Umbilical cord (tissue), 2 donors: ENCODE results near the gene PLCB3. TPM values are rescaled to one million over a fixed set of nuclear protein-coding genes. Genes with fewer than 3 reads are reported as not detected.

Source experiments
- DNase-seq: peaks from one replicate; pipeline ENCODE4 v3.0.0-alpha.2; 2015; ENCODE audit warnings: low spot score
- total RNA-seq: library from RNA; depleted of rRNA; stranded (reverse); fragments of >200 nt; gene quantifications from one replicate; pipeline ENCODE4 v1.2.3, GENCODE V29; 2014; ENCODE audit warnings: low replicate concordance; ENCODE audit not compliant: insufficient read depth

PLCB3 gene
- total RNA-seq, 1 donor from 2014 or later: 17.6 TPM

DNA sequence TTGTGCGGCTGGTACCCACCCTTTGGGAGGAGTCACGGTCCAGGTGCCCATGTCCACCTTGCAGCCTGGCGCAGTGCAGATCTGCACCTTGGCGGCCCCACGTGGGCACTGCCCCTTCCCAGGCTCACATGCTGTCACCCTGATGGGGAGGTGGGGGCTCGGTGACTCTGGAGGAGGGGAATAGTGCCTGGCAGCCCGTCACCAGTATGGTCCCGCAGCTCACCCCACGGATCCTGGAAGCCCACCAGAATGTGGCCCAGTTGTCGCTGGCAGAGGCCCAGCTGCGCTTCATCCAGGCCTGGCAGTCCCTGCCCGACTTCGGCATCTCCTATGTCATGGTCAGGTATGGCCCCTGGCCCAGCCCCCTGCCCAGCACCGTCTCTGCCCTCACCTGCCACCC, 30.5 kb upstream of the PLCB3 start:
- DNase-seq: no peak

DNA sequence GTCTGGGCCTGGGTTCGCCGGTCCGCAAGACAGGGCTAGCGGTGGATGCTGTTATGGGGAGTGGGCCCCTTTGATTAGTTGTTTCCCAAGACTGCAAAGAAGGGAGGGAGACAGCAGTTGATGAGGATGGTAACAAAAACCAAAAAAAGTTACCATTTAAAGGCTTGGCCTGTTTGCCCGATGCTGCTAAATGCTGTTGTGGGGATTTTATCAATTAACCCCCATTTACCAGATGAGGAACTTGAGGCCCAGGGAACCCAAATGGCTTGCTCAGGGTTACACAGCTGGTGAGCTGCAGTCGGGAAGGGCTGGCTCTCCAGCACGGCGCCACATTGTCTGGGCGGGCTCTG, 28.7 kb upstream of the PLCB3 start:
- no peak for DNase-seq

DNA sequence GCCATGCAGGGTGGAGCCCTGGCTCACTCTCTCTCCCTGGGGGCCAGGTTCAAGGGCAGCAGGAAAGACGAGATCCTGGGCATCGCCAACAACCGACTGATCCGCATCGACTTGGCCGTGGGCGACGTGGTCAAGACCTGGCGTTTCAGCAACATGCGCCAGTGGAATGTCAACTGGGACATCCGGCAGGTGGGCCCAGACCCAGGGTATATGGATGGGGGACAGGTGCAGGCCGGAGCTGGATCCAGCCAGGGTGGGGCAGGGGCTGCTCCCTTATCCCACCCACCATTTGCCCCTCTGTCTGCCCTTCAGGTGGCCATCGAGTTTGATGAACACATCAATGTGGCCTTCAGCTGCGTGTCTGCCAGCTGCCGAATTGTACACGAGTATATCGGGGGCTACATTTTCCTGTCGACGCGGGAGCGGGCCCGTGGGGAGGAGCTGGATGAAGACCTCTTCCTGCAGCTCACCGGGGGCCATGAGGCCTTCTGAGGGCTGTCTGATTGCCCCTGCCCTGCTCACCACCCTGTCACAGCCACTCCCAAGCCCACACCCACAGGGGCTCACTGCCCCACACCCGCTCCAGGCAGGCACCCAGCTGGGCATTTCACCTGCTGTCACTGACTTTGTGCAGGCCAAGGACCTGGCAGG, 28.2 kb upstream of the PLCB3 start:
- no peak for DNase-seq

DNA sequence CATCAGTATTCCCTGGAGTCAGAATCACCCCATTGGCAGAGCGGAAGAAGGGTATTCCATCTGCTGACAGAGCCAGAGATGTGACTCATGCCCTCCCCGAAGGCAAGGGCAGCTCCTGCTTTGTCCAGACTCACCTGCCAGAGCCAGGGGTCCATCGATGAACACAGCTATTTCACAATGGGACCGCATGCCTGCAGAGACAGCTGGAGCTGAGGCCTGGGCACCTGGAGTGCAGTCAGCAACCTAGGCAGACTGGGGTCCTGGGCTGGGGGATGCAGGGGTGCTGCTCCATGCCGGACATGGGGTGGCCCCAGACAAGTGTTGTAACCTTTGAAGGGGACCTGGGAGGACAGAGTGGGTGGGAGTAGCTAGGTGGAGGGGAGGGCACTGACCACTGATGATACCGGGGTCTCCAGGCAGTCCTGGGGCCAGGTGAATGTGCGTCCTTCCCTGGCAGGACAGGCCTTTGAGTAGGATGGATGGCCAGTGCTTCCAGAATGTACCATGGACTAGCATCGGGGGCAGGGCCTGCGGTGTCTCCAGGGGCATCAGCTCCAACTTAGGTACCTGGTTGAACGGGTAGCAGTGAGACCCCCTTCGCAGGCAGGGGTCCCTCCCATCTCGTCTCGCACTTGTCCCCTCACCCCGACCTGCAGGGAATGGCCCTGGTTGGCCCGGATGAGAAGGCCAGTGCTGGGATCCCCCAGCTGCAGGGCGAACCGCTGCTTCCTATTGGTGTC, 27.0 kb upstream of the PLCB3 start:
- no peak for DNase-seq

DNA sequence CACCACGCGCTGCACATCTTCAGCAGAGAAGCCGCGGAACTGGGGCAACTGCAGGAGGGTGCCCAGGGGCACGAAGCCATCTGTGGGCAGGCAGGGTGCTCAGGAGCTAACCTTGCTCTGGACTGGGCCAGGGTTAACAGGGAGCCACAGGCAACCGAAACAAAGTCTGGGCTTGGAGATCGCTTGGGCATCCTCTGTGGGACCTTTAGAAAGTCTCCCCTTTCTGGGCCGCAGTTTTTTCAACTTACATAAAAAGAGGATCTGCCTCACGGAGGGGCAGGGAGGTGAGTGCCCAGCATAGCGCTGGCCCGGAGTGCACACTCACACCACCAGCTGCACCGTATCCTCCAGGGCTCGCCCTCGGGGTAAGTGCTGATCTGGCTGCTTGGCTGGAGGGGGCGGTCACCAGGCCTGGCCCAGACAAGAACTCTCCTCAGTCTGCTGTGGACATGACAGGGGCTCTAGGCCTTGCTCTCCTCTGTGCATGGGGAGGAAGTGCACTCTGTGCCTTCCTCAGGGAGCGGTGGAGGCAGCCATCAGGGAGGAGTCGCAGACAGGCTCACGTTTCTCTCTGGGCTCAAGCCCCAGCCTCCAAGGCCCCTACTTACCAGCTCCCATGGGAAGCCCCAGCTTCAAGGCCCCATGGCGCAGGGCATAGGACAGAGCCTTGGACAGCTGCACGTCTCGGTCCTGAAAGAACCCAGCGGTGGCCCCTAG, 26.3 kb upstream of the PLCB3 start:
- no peak for DNase-seq

DNA sequence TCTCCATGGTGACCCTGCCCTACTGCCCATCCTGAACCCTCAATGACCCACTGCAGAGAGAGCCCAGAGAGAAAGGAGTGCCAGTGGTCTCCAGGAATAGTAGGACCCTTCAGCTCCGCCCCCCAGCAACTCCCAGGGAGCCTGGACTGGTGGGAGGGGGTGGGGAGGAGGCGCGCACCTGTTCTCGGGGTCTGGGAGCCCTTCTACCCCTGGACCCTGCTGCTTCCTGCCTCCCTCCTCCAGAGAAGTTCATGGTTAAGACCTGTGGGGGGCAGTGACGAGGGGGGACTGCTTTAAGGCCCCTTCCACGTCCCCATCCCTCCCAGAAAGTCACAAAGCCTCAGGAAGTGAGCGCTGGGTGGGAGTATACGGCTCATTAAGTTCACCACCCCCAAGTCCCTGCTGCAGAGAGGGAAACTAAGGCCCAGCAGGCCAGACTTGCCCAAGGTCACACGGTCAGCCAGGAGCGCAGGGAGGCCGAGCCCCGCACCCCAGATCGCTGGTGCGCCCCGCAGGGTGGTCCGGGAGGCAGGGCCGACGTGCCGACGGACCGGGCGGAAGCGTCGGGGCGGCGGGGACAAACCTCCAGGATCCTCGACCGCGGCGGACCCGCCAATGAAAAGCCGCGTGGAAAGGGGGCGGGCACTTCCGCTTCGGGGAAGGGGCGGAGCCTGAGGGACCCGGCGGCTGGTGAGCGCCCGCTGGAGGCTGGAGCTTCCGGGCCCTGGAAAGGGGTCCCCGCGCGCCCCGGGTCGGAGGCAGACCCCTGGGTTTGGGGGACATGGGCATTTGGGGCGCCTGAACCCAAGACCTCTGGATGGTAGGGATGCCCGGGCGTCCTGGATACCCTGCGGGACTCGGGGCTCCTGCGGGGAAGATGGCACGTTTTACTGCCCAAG, 25.5 kb upstream of the PLCB3 start, which contains the start of the genes NUDT22 and TRPT1:
Gene NUDT22 (plus strand): TSS at position 667 of the 899 bp plus-strand sequence. CDS start 379 bp downstream, outside the sequence.
Gene TRPT1 (minus strand): TSS at position 579 of the 899 bp plus-strand sequence. CDS start 326 bp downstream, at position 253.
- peak; percentile 90 for DNase-seq

DNA sequence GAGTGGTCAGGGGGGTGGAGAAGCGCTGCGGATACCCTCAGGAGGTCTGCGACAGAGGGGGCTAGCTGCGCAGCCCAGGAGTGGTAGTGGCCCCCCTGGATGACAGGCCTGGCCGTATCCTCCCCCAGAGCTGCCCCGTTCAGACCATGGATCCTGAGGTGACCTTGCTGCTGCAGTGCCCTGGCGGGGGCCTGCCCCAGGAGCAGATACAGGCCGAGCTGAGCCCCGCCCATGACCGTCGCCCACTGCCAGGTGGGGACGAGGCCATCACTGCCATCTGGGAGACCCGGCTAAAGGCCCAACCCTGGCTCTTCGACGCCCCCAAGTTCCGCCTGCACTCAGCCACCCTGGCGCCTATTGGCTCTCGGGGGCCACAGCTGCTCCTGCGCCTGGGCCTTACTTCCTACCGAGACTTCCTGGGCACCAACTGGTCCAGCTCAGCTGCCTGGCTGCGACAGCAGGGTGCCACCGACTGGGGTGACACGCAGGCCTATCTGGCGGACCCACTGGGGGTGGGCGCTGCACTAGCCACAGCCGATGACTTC, 24.8 kb upstream of the PLCB3 start:
- DNase-seq: no peak

DNA sequence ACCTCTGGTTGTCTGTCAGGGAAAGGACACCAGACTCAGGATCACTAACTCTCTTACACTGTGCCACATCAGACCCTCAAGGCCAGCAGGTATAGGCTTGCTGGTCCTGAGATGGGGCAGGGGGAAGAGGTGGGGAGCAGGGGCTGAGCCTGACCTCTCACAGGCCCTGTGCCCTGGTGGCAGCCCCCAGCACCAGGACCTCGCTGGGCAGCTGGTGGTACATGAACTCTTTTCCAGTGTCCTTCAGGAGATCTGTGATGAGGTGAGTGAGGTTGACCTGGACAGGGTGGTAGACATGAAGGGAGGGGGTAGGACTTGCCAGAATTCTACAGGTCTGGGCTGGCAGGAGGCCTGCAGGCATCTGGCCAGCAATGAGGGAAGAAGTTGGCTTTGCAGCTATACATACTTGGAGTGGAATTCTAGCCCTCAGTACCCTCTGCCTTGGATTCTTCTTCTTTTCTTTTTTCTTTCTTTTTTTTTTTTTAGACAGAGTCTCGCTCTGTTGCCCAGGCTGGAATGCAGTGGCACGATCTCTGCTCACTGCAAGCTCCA, 23.8 kb upstream of the PLCB3 start:
- no peak for DNase-seq

DNA sequence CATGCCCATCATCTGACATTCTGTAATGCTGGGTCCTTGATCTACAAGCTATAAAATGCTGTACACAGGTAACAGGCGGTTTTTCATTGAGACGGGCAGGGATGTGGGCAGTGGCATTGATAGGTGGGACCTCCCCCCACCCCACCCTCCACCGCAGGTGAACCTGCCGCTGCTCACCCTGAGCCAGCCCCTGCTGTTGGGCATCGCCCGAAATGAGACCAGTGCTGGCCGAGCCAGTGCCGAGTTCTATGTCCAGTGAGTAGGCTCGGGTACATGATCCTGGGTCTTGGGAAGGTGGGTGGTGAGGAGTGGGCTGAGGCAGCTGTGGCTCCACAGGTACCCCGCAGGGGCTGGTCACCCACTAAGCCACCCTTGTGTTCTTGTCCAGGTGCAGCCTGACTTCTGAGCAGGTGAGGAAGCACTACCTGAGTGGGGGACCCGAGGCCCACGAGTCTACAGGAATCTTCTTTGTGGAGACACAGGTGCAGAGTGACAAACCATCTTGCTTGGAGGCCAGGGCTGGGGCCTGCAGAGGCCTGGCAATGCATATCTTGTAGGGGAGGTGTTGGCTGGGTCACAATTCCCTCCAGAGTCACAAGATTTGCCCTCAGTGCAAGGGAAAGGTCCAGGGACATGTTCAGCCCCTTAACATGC, 22.1 kb upstream of the PLCB3 start:
- no peak for DNase-seq

DNA sequence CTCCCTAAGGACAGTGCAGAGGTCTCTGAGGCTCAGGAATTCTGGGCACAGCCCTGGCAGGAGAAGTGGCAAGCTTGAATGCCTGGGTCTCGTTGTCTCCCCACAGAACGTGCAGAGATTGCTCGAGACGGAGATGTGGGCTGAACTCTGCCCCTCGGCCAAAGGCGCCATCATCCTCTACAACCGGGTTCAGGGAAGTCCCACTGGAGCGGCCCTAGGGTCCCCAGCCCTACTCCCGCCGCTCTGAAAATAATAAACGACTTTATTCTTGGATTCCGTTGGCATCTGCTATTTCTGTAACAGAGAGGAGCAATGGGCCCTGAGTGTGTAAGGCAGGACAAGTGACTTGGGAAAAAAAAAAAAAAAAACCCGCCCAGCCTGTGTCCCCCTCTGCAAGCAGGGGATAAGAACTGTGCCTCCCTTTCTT, 21.6 kb upstream of the PLCB3 start:
- DNase-seq: no peak

DNA sequence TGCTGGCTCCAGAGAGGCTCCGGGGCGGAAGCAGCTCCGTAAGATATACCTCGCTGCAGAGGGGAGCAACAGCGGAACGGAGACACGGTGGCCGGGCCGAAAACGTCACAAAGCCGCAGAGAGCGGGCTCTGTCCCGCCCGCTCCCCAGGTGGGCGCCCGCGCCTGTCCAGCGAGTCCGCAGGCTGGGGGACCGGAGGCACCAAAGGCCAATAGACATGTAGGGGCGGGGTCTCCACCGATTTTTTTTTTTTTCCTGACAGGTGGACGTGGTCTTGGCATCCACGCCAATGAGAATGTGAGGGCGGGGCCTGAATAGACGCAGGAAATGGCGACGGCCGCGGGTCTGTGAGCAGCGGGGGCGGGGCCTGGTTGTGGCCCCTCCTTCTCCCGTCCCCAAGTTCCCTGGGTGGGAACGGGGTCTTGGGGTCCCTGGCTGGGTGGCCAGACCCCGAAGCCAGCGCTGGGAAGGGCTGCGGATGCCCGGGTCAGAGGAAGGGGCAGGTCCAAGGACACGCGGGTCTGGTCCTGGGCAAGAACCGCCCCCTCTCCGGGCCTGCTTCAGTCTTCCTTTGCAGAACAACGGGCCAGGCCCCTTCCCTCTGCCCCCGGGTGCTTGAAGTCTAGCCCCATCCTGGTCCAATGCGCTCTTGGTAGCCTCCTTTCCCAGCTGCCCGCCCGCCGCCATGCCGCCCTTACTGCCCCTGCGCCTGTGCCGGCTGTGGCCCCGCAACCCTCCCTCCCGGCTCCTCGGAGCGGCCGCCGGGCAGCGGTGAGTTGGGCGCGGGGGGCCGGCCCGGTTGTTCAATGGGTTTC, 21.0 kb upstream of the PLCB3 start, which contains the start of gene DNAJC4:
Gene DNAJC4 (plus strand): TSS at position 378 of the 814 bp plus-strand sequence. CDS start 307 bp downstream, at position 685.
- DNase-seq: peak; percentile 97

DNA sequence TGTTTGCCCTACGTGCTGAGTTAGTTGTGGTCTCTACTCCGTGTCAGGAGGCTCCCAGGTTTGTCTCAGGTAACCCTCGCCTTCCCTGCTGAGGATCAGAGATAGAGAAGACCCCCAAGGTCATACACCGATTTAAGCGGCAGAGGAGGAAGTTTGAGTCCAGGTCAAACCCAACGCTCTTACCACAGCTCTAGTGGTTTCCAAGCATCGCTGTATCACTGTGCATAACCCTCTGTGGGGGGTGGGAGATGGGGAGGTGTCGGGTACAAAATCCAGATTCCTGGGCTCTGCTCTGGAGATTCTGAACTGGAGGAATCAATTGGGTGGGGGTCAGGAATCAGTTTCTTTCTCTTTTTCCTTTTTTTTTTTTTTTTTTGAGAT, 20.4 kb upstream of the PLCB3 start:
- no peak for DNase-seq

DNA sequence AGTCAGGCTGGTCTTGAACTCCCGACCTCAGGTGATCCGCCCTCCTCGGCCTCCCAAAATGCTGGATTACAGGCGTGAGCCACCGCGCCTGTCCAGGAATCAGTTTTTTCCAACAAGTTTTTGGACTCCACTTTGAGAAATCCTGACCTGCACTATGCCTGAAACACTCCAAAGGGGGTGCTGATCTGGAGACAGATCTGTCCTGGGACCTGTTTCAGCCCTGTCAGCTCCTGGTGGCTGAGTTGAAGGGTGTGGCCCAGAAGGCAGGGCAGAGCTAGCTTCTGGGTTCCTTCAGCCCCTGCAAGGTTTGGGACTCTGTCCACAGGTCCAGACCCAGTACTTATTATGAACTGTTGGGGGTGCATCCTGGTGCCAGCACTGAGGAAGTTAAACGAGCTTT, 19.8 kb upstream of the PLCB3 start:
- no peak for DNase-seq

DNA sequence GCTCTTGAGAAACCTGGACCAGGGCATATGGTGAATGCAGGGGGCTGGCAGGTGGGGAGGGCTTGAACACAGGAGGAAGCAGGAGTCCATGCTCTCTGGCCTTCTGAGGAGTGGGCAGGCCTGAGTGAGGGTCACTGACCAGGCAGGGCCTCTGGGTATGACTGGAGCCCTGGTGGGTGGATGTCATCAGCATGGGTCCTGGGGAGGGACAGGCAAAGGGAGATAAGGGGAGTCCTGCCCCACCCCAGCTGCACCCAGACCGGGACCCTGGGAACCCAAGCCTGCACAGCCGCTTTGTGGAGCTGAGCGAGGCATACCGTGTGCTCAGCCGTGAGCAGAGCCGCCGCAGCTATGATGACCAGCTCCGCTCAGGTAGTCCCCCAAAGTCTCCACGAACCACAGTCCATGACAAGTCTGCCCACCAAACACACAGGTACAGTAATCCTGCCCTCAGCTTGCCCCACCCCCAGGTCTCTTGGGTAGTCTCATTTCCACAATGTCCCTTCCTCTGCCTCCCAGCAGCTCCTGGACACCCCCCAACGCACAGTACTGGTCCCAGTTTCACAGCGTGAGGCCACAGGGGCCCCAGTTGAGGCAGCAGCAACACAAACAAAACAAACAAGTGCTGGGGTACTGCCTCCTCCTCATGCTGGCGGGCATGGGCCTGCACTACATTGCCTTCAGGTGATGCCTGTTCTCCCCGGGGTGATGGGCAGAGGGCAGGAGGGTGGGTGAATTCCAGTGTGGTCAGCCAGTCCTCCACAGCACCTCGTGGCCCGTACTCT, 19.0 kb upstream of the PLCB3 start:
- DNase-seq: no peak

DNA sequence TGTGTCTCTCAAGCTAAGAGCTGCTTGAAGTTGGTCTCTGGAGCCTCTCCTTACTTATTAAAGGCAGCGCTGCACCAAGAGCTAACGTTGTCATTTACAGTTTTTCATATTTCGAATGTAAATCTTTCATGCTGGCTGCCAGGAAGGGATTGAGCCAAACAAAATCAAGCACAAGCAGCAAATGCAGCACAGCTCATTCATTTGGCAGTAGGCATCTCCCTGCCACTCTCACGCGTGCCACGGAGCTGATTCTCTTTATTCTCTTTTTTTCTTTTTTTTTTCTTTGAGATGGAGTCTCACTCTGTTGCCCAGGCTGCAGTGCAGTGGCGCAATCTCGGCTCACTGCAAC, 18.4 kb upstream of the PLCB3 start:
- DNase-seq: no peak

DNA sequence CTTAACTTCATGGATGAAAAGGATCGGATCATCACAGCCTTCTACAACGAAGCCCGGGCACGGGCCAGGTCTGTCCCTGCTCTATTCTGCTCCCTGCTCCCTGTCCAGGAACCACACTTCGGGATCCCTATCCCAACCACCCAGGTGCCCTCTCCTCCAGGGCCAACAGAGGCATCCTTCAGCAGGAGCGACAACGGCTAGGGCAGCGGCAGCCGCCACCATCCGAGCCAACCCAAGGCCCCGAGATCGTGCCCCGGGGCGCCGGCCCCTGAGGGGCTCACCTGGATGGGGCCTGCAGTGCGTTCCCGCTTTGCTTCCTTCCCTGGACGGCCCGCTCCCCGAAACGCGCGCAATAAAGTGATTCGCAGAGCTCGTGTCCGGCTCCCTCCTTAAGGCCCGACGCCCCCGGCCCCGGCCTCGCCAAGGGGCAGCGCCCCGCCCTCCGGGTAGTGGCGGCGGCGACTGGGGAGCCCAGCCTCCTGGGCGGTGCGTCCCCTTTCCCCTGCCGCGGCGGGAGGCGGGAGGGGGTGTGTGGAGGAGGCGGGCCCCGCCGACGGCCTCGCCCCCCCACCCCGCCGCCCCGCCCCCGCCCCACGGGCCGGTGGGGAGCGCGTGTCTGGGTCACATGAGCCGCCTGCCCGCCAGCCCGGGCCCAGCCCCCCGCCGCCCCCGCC, 17.3 kb upstream of the PLCB3 start, which contains the start of gene VEGFB:
Gene VEGFB (plus strand): TSS at position 672 of the 674 bp plus-strand sequence. CDS start 250 bp downstream, outside the sequence.
- DNase-seq: peak; percentile 75

DNA sequence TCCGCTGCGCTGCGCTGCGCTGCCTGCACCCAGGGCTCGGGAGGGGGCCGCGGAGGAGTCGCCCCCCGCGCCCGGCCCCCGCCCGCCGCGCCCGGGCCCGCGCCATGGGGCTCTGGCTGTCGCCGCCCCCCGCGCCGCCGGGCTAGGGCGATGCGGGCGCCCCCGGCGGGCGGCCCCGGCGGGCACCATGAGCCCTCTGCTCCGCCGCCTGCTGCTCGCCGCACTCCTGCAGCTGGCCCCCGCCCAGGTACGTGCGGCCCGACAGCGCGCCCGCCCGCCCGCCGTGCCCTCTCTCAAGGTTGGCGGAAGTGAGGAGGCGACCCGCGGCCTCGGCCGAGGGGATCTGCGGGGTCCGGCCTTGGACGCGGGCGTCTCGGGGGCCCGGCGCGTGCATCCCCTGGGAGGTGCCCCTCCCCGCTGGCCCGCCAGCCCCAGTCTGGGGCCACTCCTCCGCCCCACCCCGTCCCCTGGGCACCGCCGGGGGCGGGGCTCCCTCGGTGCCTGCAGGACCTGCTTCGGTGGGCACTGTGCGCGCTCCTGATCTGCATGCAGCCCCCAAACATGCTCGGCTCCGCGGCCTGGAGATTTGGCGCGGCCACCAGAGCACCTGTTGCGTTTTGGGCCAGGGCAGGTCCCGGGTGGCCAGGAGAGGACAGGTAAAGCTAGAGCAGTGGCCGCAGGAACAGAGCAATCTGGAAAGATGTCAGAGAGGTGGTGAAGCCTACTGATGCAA, 16.5 kb upstream of the PLCB3 start:
- DNase-seq: no peak
